DND-41 (cell line): ENCODE results near the gene PLEKHS1.
"Not testable (repeated sequence)": the region's sequence is repeated elsewhere in the genome, so short reads cannot be mapped to it uniquely, and the experiment has no call there.

Experiments used
- EZH2 ChIP-seq: IDR thresholded peaks from 3 replicates; pipeline ENCODE4 v1.6.1; 2012; ENCODE audit warnings: borderline replicate concordance, low read depth, mild to moderate bottlenecking, moderate library complexity, low read length, inconsistent platforms; ENCODE audit not compliant: severe bottlenecking
- TF ChIP-seq, protein P1 (sequence below): IDR thresholded peaks from 2 replicates; pipeline ENCODE4 v1.5.1; 2012; ENCODE audit warnings: borderline replicate concordance, low read length, moderate library complexity, mild to moderate bottlenecking; ENCODE audit not compliant: poor library complexity, severe bottlenecking; ENCODE audit errors: extremely low read depth

DNA sequence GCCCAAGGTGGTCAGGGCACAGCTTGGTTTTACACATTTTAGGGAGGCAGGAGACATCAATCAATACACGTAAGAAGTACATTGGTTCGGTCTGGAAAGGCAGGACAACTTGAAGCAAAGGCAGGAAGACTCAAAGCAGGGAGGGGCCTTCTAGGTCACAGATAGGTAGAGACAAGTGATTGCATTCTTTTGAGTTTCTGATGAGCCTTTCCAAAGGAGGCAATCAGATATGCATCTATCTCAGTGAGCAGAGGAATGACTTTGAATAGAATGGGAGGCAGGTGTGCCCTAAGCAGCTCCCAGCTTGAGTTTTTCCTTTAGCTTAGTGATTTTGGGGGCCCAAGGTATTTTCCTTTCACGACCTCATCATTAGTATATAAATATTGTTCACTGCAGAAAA, 69.8 kb downstream of the PLEKHS1 start:
- TF ChIP-seq, protein P1, sequence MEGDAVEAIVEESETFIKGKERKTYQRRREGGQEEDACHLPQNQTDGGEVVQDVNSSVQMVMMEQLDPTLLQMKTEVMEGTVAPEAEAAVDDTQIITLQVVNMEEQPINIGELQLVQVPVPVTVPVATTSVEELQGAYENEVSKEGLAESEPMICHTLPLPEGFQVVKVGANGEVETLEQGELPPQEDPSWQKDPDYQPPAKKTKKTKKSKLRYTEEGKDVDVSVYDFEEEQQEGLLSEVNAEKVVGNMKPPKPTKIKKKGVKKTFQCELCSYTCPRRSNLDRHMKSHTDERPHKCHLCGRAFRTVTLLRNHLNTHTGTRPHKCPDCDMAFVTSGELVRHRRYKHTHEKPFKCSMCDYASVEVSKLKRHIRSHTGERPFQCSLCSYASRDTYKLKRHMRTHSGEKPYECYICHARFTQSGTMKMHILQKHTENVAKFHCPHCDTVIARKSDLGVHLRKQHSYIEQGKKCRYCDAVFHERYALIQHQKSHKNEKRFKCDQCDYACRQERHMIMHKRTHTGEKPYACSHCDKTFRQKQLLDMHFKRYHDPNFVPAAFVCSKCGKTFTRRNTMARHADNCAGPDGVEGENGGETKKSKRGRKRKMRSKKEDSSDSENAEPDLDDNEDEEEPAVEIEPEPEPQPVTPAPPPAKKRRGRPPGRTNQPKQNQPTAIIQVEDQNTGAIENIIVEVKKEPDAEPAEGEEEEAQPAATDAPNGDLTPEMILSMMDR: not testable (repeated sequence)
- not testable (repeated sequence) for TF ChIP-seq EZH2
